Stimulated activated CD4-positive, alpha-beta T cell treated with anti-CD3 and anti-CD28 coated beads, Interleukin-2, amount 100 ng/mL, for 4 hours (primary cell): ENCODE results near the gene EGFL8.

Experiments
- DNase-seq: peaks from one replicate; pipeline ENCODE4 v3.0.0-alpha.2; 2020; ENCODE audit warnings: low read depth

EGFL8 gene

GRCh38 chr6:32146687-32147086 is 17.7 kb upstream of the EGFL8 start:
- no peak for DNase-seq

GRCh38 chr6:32147401-32148132 is 16.8 kb upstream of the EGFL8 start:
- no peak for DNase-seq

GRCh38 chr6:32148289-32149091 is 15.9 kb upstream of the EGFL8 start:
- peak; percentile 55 for DNase-seq

- no peak for DNase-seq
Observed at GRCh38 chr6:32149092-32149755, 15.2 kb upstream of the EGFL8 start.

- no peak for DNase-seq
Observed at GRCh38 chr6:32149932-32150870, 14.2 kb upstream of the EGFL8 start.

GRCh38 chr6:32151181-32151862 is 13.1 kb upstream of the EGFL8 start:
- no peak for DNase-seq

- no peak for DNase-seq
Observed at GRCh38 chr6:32151863-32152768, 12.3 kb upstream of the EGFL8 start, which contains the start of gene PRRT1. Gene PRRT1 (minus strand): TSS chr6:32151939. CDS start chr6:32151827, 112 bp downstream.

GRCh38 chr6:32152769-32153563 is 11.4 kb upstream of the EGFL8 start:
- DNase-seq, result no peak

- peak; percentile 47 for DNase-seq
Observed at GRCh38 chr6:32153564-32154513, 10.6 kb upstream of the EGFL8 start, which contains the start of gene PPT2. Gene PPT2 (plus strand): TSS chr6:32154141. CDS start chr6:32154595, 454 bp downstream.

GRCh38 chr6:32154514-32155161 is 9.8 kb upstream of the EGFL8 start:
- peak; percentile 42 for DNase-seq

- DNase-seq, result no peak
Observed at GRCh38 chr6:32156891-32157290, 7.5 kb upstream of the EGFL8 start.

GRCh38 chr6:32158052-32158451 is 6.3 kb upstream of the EGFL8 start:
- no peak for DNase-seq

- DNase-seq, result no peak
Observed at GRCh38 chr6:32163559-32164258, 686 bp upstream of the EGFL8 start.

GRCh38 chr6:32166411-32167061 is 2.1 kb downstream of the EGFL8 start:
- DNase-seq, result no peak

GRCh38 chr6:32167154-32167760 is 2.9 kb downstream of the EGFL8 start:
- no peak for DNase-seq
